22Rv1 (cell line): ENCODE results near the gene ATP2B2.

ENCODE experiments used
- CTCF ChIP-seq: fragments of 450-650 bp; IDR thresholded peaks from 2 replicates; pipeline ENCODE4 v1.5.1; 2017; ENCODE audit warnings: mild to moderate bottlenecking
- ZFX ChIP-seq: fragments of 450-650 bp; IDR thresholded peaks from 2 replicates; pipeline ENCODE4 v1.6.1; 2017; ENCODE audit warnings: antibody characterized with exemption, borderline replicate concordance

GRCh38 chr3:10356461-10356981 is 148.9 kb downstream of the ATP2B2 start:
- no peak for TF ChIP-seq CTCF
- no peak for TF ChIP-seq ZFX
